B cell (primary cell): ENCODE results near the gene CAMSAP2. TPM values are rescaled to one million over a fixed set of nuclear protein-coding genes. Genes with fewer than 3 reads are reported as not detected.

Experiments
- ATAC-seq: fragments of 200-7000 bp; cut with Tn5 transposase; one replicate; pipeline ENCODE4 v1.10.0; 2021; ENCODE audit warnings: low read depth, mild to moderate bottlenecking, moderate number of reproducible peaks, moderate library complexity
- CTCF ChIA-PET: fragments of 350-600 bp; sonication (Branson Sonifier 250); formaldehyde crosslinking; loops from one replicate; lab custom pipeline; 2021; ENCODE audit warnings: antibody characterized with exemption, inconsistent platforms; lab: Charles Lee
- POLR2A ChIA-PET: fragments of 350-600 bp; sonication (Branson Sonifier 250); formaldehyde crosslinking; loops from one replicate; lab custom pipeline; 2021; ENCODE audit warnings: antibody characterized with exemption; lab: Charles Lee
- DNase-seq: peaks from one replicate; pipeline ENCODE4 v3.0.0; 2013
- H2AFZ ChIP-seq: 2 replicates; pipeline ENCODE4 v1.6.1; 2012; ENCODE audit warnings: mild to moderate bottlenecking, low read depth, low read length; ENCODE audit not compliant: insufficient read depth, poor library complexity, severe bottlenecking
- H3K27ac ChIP-seq, 2 donors: 1 replicate in 1 of 2; 2 replicates in 1 of 2; pipeline ENCODE4 v1.5.1; 2012 to 2013; ENCODE audit warnings: low read length in 2 of 2, mild to moderate bottlenecking in 2 of 2, moderate library complexity in 1 of 2
- H3K27me3 ChIP-seq, 4 experiments: fragments of 200-600 bp in 1 of 4; sonication (generic) in 1 of 4; replicated peaks in 1 of 4; 1 replicate in 2 of 4; 2 replicates in 2 of 4; pipeline versions ENCODE4 v1.6.1 to v1.7.0; 2013 to 2016; ENCODE audit warnings: low read length in 3 of 4, mild to moderate bottlenecking in 2 of 4, mixed read lengths in 1 of 4, moderate library complexity in 1 of 4; ENCODE audit not compliant: insufficient read depth in 4 of 4, control insufficient read depth in 3 of 4; ENCODE audit errors: control extremely low read depth in 1 of 4
- H3K36me3 ChIP-seq, 2 experiments: replicated peaks in 1 of 2; 1 replicate in 1 of 2; 2 replicates in 1 of 2; pipeline versions ENCODE4 v1.6.1 to v1.7.1; 2013; ENCODE audit warnings: low read length in 1 of 2; ENCODE audit not compliant: insufficient read depth in 2 of 2, control insufficient read depth in 1 of 2; ENCODE audit errors: control extremely low read depth in 1 of 2, extremely low read depth in 1 of 2
- H3K4me1 ChIP-seq, 2 donors: fragments of 200-600 bp in 1 of 2; sonication (generic) in 1 of 2; 1 replicate in 1 of 2; 2 replicates in 1 of 2; pipeline versions ENCODE4 v1.5.1 to v1.6.1; 2013 to 2017; ENCODE audit warnings: low read length in 2 of 2; ENCODE audit not compliant: control insufficient read depth in 2 of 2, insufficient read depth in 2 of 2
- H3K4me2 ChIP-seq: replicated peaks from 2 replicates; pipeline ENCODE3; 2012; ENCODE audit warnings: mild to moderate bottlenecking, low read depth, low read length; ENCODE audit not compliant: poor library complexity, severe bottlenecking
- H3K4me3 ChIP-seq, 5 experiments: fragments of 200-600 bp in 1 of 5; sonication (generic) in 1 of 5; 1 replicate in 3 of 5; 2 replicates in 2 of 5; pipeline versions ENCODE4 v1.5.1 to v1.7.0; 2011 to 2016; ENCODE audit warnings: low read length in 4 of 5, mild to moderate bottlenecking in 4 of 5, low read depth in 2 of 5, control low read depth in 1 of 5, moderate library complexity in 1 of 5; ENCODE audit not compliant: insufficient read depth in 1 of 5; ENCODE audit errors: control extremely low read depth in 1 of 5, extremely low read depth in 1 of 5
- H3K79me2 ChIP-seq: fragments of 200-600 bp; sonication (generic); one replicate; pipeline ENCODE4 v1.6.0; 2016; ENCODE audit warnings: low read length; ENCODE audit not compliant: control insufficient read depth, insufficient read depth
- H3K9ac ChIP-seq: fragments of 200-600 bp; sonication (generic); 2 replicates; pipeline ENCODE4 v1.6.1; 2017; ENCODE audit warnings: mild to moderate bottlenecking, low read length, moderate library complexity
- H3K9me3 ChIP-seq, 3 donors: one replicate each; pipeline versions ENCODE4 v1.6.1 to v1.7.1; 2013; ENCODE audit warnings: low read length in 2 of 3; ENCODE audit not compliant: control insufficient read depth in 2 of 3, insufficient read depth in 1 of 3; ENCODE audit errors: control extremely low read depth in 1 of 3
- H4K20me1 ChIP-seq: 2 replicates; pipeline ENCODE4 v1.6.0; 2012; ENCODE audit warnings: mild to moderate bottlenecking, low read length; ENCODE audit not compliant: insufficient read depth, control insufficient read depth, poor library complexity, severe bottlenecking
- H3K27ac Mint-ChIP-seq: one replicate; pipeline ENCODE4 v1.8.0; 2021; ENCODE audit warnings: mixed read lengths
- H3K27me3 Mint-ChIP-seq: one replicate; pipeline ENCODE4 v1.8.0; 2021; ENCODE audit warnings: mixed read lengths
- H3K4me1 Mint-ChIP-seq: one replicate; pipeline ENCODE4 v1.8.0; 2021; ENCODE audit warnings: mixed read lengths
- H3K4me3 Mint-ChIP-seq: one replicate; pipeline ENCODE4 v1.8.0; 2021; ENCODE audit warnings: mixed read lengths
- H3K9me3 Mint-ChIP-seq: one replicate; pipeline ENCODE4 v1.8.0; 2022; ENCODE audit warnings: mixed read lengths; ENCODE audit not compliant: insufficient read depth
- CTCF ChIP-seq: fragments of 200-600 bp; IDR thresholded peaks from one replicate; pipeline ENCODE4 v1.8.0; 2022; ENCODE audit warnings: antibody characterized with exemption, mild to moderate bottlenecking
- EZH2 ChIP-seq: IDR thresholded peaks from 2 replicates; pipeline ENCODE4 v1.6.1; 2012; ENCODE audit warnings: borderline replicate concordance, low read depth, mild to moderate bottlenecking, moderate library complexity, low read length; ENCODE audit not compliant: insufficient read depth, poor library complexity, severe bottlenecking
- WGBS: methylation state at CpG from one replicate; pipeline ENCODE4 v1.1.5; 2013; ENCODE audit warnings: missing lambda C conversion rate; ENCODE audit not compliant: insufficient coverage; 5-methylcytosine and 5-hydroxymethylcytosine counted together
- intact Hi-C: fragments of 100-400 bp; cut with micrococcal nuclease; formaldehyde crosslinking; loops from one replicate; pipeline ENCODE4 v1.10.0; 2022
- polyA plus RNA-seq: library from polyadenylated mRNA; depleted of rRNA; stranded (reverse); fragments of >200 nt; gene quantifications from 2 replicates; pipeline ENCODE4 v1.2.3, GENCODE V29; 2012
- total RNA-seq, 2 donors: library from RNA; stranded (reverse); fragments of 120-200 nt in 1 of 2; gene quantifications; 1 replicate in 1 of 2; 2 replicates in 1 of 2; pipeline versions ENCODE4 v1.2.3 to v1.2.4, GENCODE V29; 2013 to 2022

Gene CAMSAP2
- total and polyA plus RNA-seq, 2 donors (not counting 1 experiment from before 2014, with no cell fraction given) = 0.10 to 2.1 TPM

GRCh38 chr1:200873671-200874397, 135.1 kb downstream of the CAMSAP2 start:
- peak overlapping the region; percentile 86 for H3K4me3 Mint-ChIP-seq
- CTCF ChIA-PET = interaction anchor here (0.7 to 1.8 kb wide), 2 partner anchors 11 to 14 kb away, joined by 4 to 8 read pairs; no protein-coding TSS in a partner anchor
- no peaks in the 10 kb centered on the region for H3K9me3 Mint-ChIP-seq
- peak overlapping the region; percentile 89 for H3K27ac Mint-ChIP-seq
- TF ChIP-seq CTCF (no peak), EZH2 (no peak)
- H2AFZ ChIP-seq = peak overlapping the region; percentile 74
- no peaks in the 10 kb centered on the region for H3K79me2 ChIP-seq
- H3K4me1 ChIP-seq = peaks cover 32 to 56% of the 10 kb centered on the region in 2 donors
- POLR2A ChIA-PET = interaction anchor here (0.5 to 1.0 kb wide), 3 partner anchors 11 to 202 kb away, joined by 3 to 4 read pairs (median 3); no protein-coding TSS in a partner anchor
- peak overlapping the region; percentile 51 for H3K9ac ChIP-seq
- peak; percentile 49 for ATAC-seq
- peaks cover 0 to 25% (median 4%) of the 10 kb centered on the region in 4 experiments for H3K27me3 ChIP-seq
- H3K4me2 ChIP-seq = peak overlapping the region; percentile 71
- DNase-seq = peak; percentile 68
- peak overlapping the region in 1 of 2 donors; percentile 7 for H3K27ac ChIP-seq
- no peaks in the 10 kb centered on the region for H3K36me3 ChIP-seq
- peaks cover 18% of the 10 kb centered on the region for H3K27me3 Mint-ChIP-seq
- intact Hi-C loops = no loop called here
- H3K9me3 ChIP-seq = no peaks in the 10 kb centered on the region
- whole genome bisulfite sequencing = 16% methylated on average over 66 of the region's 66 CpGs
- no peaks in the 10 kb centered on the region for H4K20me1 ChIP-seq
- peaks cover 49% of the 10 kb centered on the region for H3K4me1 Mint-ChIP-seq
- peak overlapping the region in 4 of 5 experiments; percentile 8 to 44 (median 31) for H3K4me3 ChIP-seq

DNA sequence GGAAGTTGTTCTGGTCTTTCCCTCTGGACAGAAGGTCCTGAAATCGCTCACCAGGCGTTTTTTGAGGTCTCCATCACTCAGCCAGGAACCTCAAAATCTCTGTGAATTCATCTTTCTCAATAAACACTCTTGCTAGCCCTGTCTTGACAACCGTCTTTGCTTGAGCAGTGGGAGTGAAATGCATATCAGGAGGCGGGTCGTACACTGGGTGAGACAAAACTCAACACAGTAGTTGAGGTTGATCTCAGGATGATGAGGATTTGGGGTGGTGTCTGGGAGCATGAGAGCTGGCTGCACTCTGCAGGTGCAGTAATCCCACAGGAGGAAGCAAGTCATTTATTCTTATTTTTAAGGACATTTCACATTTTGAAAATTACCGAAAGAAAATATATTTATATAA, 136.0 kb downstream of the CAMSAP2 start:
- POLR2A ChIA-PET = no interaction called here
- intact Hi-C loops = no loop called here
- Histone ChIP-seq H3K36me3 (no peaks in the 10 kb centered on the region), H3K9me3 (no peaks in the 10 kb centered on the region), H3K27ac (no peak overlapping the region), H3K27me3 (peaks cover 0 to 25% (median 4%) of the 10 kb centered on the region in 4 experiments), H4K20me1 (no peaks in the 10 kb centered on the region), H3K4me2 (peak overlapping the region; percentile 71), H2AFZ (peak overlapping the region; percentile 74), H3K4me3 (no peak overlapping the region), H3K4me1 (peaks cover 32 to 49% of the 10 kb centered on the region in 2 donors), H3K79me2 (no peaks in the 10 kb centered on the region), H3K9ac (no peak overlapping the region)
- peaks cover 18% of the 10 kb centered on the region for H3K27me3 Mint-ChIP-seq
- DNase-seq (no peak), ATAC-seq (no peak)
- TF ChIP-seq CTCF (no peak), EZH2 (no peak)
- peak overlapping the region; percentile 50 for H3K27ac Mint-ChIP-seq
- no peaks in the 10 kb centered on the region for H3K9me3 Mint-ChIP-seq
- CTCF ChIA-PET = interaction anchor here (1.8 kb wide), 1 partner anchor 13 kb away, joined by 8 read pairs; no protein-coding TSS in a partner anchor
- H3K4me1 Mint-ChIP-seq = peaks cover 44% of the 10 kb centered on the region
- peak overlapping the region; percentile 86 for H3K4me3 Mint-ChIP-seq
- WGBS = 84% methylated on average over 4 of the region's 6 CpGs
